A549 (cell line): Measurements from ENCODE around the gene PDK2.

Experiments used
- EP300 ChIP-seq, 2 experiments: fragments of >200 bp; sonication (Bioruptor Twin); formaldehyde crosslinking; IDR thresholded peaks; 2 replicates in 1 of 2; 3 replicates in 1 of 2; pipeline ENCODE4 v1.6.1; 2016 to 2017
- MYC ChIP-seq: IDR thresholded peaks from 2 replicates; pipeline ENCODE4 v1.6.1; 2012; ENCODE audit warnings: mild to moderate bottlenecking, inconsistent platforms, low read length, improper control_type of control experiment, borderline replicate concordance
- NFE2L2 ChIP-seq: fragments of 150-350 bp; conservative IDR thresholded peaks from 2 replicates; pipeline ENCODE4 v1.6.1; 2014; ENCODE audit warnings: low read length
- NR3C1 ChIP-seq: fragments of >200 bp; sonication (Bioruptor Twin); formaldehyde crosslinking; IDR thresholded peaks from 3 replicates; pipeline ENCODE4 v1.6.1; 2017
- POLR2A ChIP-seq: IDR thresholded peaks from 2 replicates; pipeline ENCODE4 v1.6.1; 2012; ENCODE audit warnings: mild to moderate bottlenecking, low read length
- RAD21 ChIP-seq, 2 experiments: fragments of >200 bp in 1 of 2; sonication (Bioruptor Twin) in 1 of 2; formaldehyde crosslinking in 1 of 2; IDR thresholded peaks in 1 of 2; conservative IDR thresholded peaks in 1 of 2; 2 replicates in 1 of 2; 3 replicates in 1 of 2; pipeline ENCODE4 v1.6.1; 2012 to 2018; ENCODE audit warnings: inconsistent platforms in 1 of 2
- RFX5 ChIP-seq: fragments of 450-650 bp; IDR thresholded peaks from 2 replicates; pipeline ENCODE4 v1.7.1; 2014; ENCODE audit warnings: antibody characterized with exemption, mild to moderate bottlenecking, moderate library complexity
- TF ChIP-seq, protein P1 (sequence below): fragments of >200 bp; sonication (Bioruptor Twin); formaldehyde crosslinking; IDR thresholded peaks from 3 replicates; pipeline ENCODE4 v1.5.1; 2016
- TF ChIP-seq, protein P2 (sequence below): fragments of 450-650 bp; IDR thresholded peaks from 2 replicates; pipeline ENCODE4 v1.6.1; 2014; ENCODE audit warnings: antibody characterized with exemption
- TF ChIP-seq, protein P3 (sequence below): fragments of 250-450 bp; sonication (Bioruptor Pico); IDR thresholded peaks from 2 replicates; pipeline ENCODE4 v1.5.0; 2021; ENCODE audit warnings: mild to moderate bottlenecking, moderate library complexity, borderline replicate concordance
- TF ChIP-seq, protein P4 (sequence below): fragments of 200-600 bp; sonication (generic); IDR thresholded peaks from 2 replicates; pipeline ENCODE4 v1.6.1; 2016; ENCODE audit warnings: antibody characterized with exemption, mild to moderate bottlenecking, moderate library complexity

DNA sequence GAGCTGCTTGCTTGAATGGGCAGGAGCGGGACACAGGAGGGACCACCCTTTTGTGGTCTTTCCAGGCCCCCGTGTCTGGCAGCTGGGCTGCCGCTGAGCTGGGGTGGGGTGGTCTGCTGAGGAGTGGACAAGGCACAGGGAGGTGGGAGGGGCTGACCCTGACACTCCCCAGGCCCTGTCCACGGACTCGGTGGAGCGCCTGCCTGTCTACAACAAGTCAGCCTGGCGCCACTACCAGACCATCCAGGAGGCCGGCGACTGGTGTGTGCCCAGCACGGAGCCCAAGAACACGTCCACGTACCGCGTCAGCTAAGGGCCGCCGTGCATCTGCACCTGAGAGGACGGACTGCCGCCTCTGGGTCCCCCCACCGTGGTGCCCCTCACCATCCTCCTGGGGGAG lies 14.6 kb downstream of the PDK2 start:
- TF ChIP-seq NR3C1 (no peak), POLR2A (no peak), NFE2L2 (no peak), EP300 (IDR thresholded peaks at IDR 0.05) (no peak), MYC (no peak), RFX5 (no peak), RAD21 (conservative IDR thresholded peaks at IDR 0.05 in 1 of 2, IDR thresholded peaks at IDR 0.05 in 1 of 2) (no peak)
- TF ChIP-seq, protein P1, sequence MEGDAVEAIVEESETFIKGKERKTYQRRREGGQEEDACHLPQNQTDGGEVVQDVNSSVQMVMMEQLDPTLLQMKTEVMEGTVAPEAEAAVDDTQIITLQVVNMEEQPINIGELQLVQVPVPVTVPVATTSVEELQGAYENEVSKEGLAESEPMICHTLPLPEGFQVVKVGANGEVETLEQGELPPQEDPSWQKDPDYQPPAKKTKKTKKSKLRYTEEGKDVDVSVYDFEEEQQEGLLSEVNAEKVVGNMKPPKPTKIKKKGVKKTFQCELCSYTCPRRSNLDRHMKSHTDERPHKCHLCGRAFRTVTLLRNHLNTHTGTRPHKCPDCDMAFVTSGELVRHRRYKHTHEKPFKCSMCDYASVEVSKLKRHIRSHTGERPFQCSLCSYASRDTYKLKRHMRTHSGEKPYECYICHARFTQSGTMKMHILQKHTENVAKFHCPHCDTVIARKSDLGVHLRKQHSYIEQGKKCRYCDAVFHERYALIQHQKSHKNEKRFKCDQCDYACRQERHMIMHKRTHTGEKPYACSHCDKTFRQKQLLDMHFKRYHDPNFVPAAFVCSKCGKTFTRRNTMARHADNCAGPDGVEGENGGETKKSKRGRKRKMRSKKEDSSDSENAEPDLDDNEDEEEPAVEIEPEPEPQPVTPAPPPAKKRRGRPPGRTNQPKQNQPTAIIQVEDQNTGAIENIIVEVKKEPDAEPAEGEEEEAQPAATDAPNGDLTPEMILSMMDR, result no peak
- TF ChIP-seq, protein P2, sequence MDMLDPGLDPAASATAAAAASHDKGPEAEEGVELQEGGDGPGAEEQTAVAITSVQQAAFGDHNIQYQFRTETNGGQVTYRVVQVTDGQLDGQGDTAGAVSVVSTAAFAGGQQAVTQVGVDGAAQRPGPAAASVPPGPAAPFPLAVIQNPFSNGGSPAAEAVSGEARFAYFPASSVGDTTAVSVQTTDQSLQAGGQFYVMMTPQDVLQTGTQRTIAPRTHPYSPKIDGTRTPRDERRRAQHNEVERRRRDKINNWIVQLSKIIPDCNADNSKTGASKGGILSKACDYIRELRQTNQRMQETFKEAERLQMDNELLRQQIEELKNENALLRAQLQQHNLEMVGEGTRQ, result no peak
- TF ChIP-seq, protein P3, sequence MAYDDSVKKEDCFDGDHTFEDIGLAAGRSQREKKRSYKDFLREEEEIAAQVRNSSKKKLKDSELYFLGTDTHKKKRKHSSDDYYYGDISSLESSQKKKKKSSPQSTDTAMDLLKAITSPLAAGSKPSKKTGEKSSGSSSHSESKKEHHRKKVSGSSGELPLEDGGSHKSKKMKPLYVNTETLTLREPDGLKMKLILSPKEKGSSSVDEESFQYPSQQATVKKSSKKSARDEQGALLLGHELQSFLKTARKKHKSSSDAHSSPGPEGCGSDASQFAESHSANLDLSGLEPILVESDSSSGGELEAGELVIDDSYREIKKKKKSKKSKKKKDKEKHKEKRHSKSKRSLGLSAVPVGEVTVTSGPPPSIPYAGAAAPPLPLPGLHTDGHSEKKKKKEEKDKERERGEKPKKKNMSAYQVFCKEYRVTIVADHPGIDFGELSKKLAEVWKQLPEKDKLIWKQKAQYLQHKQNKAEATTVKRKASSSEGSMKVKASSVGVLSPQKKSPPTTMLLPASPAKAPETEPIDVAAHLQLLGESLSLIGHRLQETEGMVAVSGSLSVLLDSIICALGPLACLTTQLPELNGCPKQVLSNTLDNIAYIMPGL (CRISPR knock-in tag), result no peak
- TF ChIP-seq, protein P4, sequence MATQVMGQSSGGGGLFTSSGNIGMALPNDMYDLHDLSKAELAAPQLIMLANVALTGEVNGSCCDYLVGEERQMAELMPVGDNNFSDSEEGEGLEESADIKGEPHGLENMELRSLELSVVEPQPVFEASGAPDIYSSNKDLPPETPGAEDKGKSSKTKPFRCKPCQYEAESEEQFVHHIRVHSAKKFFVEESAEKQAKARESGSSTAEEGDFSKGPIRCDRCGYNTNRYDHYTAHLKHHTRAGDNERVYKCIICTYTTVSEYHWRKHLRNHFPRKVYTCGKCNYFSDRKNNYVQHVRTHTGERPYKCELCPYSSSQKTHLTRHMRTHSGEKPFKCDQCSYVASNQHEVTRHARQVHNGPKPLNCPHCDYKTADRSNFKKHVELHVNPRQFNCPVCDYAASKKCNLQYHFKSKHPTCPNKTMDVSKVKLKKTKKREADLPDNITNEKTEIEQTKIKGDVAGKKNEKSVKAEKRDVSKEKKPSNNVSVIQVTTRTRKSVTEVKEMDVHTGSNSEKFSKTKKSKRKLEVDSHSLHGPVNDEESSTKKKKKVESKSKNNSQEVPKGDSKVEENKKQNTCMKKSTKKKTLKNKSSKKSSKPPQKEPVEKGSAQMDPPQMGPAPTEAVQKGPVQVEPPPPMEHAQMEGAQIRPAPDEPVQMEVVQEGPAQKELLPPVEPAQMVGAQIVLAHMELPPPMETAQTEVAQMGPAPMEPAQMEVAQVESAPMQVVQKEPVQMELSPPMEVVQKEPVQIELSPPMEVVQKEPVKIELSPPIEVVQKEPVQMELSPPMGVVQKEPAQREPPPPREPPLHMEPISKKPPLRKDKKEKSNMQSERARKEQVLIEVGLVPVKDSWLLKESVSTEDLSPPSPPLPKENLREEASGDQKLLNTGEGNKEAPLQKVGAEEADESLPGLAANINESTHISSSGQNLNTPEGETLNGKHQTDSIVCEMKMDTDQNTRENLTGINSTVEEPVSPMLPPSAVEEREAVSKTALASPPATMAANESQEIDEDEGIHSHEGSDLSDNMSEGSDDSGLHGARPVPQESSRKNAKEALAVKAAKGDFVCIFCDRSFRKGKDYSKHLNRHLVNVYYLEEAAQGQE, result no peak
